Inferior parietal cortex (tissue), 1 donor: ENCODE measurements around the gene GATA5.

ENCODE experiments used
- DNase-seq: peaks from one replicate; pipeline ENCODE4 v3.0.0-alpha.2; 2016; ENCODE audit errors: extremely low spot score

The GATA5 gene, protein sequence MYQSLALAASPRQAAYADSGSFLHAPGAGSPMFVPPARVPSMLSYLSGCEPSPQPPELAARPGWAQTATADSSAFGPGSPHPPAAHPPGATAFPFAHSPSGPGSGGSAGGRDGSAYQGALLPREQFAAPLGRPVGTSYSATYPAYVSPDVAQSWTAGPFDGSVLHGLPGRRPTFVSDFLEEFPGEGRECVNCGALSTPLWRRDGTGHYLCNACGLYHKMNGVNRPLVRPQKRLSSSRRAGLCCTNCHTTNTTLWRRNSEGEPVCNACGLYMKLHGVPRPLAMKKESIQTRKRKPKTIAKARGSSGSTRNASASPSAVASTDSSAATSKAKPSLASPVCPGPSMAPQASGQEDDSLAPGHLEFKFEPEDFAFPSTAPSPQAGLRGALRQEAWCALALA

DNA sequence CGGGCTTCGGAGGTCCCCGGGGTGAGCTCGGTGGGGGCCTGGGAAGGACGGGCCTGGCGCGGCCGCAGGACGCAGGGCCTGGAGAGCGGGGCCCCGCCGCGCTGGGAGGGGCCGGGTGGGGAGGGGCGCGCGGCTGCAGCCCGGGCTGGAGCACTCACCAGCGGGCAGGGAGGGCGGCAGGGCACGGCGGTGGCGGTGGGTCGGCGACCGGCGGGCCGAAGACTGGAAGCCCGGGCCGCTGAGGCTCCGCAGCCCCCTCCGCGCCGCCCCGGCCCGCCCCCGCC lies at the start of gene GATA5:
Gene GATA5 (minus strand): TSS at position 224 of the 284 bp plus-strand sequence. CDS start 474 bp downstream, outside the sequence.
- no peak for DNase-seq

DNA sequence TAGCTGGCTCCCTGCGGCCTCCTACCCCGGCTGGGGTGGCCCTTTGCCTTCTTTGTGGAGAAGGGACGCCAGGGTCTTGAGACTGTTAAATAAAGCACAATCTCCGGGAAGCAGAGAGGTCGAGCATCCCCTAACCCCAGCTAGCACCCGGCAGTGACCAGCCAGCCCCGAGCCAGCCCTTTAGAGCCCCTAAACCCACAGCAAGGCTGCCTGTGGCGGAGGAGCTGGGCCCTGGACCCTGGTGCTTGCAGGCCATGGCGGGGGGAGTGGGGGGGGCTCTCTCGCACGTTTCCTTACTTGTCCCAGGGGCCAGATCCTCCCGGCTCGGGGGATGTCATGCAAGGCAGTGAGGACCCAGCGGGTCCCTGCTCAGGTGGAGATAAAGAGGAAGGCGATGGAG lies 49.2 kb upstream of the GATA5 start:
- no peak for DNase-seq

DNA sequence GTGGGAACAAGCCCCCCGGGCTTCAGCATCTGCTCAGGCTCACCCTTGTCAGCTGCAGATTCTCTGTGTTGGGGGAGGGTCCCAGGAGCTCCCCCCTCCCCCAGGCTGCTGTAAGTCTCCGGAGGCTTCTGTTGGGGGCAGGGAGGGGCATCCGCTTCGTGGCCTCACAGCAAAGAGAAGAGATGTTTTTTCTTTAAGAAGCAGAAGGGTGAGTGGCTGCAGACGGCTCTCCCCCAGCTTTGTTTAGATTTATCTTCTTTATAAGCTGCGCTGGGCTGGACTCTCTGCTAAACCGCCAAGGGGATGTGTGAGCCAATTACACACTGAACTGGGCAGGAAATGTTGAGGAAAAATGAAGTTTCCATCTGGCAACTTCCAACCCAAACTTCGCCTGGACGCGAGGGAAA lies 48.7 kb upstream of the GATA5 start:
- DNase-seq = no peak

DNA sequence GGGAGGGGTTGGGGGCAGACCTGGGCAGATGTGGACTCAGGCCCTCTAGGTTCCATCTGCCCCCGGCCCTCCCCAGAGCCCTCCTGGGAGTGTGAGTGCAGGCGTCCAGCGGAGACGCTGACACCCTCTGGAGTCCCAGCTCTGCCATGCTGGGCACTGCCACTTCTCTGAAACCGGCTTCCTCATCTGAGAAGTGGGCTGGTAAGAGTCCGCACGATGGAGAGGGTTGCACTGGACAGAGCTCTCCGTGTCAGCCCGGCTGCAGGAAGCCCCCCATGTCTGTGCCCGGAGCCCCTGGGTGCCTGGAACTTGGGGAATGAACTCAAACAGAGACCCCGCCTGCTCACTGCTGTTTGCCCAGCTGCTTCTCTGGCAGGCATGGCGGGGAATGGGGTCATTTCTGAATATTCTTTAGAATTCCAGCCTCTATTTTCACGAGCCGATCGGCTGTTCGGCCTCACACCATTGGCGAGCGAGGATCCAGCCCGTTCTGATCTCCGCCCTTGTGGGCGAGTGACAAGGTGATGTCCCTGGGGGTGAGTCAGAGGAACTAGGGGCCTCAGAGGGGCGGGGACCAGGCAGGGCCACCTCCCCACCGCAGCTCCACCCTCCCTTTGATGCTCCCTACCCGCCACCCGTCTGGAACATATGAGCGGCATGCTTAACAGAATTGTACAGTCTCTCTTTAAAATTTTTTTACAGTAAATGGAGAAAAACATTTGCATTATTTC lies 47.8 kb upstream of the GATA5 start:
- no peak for DNase-seq

DNA sequence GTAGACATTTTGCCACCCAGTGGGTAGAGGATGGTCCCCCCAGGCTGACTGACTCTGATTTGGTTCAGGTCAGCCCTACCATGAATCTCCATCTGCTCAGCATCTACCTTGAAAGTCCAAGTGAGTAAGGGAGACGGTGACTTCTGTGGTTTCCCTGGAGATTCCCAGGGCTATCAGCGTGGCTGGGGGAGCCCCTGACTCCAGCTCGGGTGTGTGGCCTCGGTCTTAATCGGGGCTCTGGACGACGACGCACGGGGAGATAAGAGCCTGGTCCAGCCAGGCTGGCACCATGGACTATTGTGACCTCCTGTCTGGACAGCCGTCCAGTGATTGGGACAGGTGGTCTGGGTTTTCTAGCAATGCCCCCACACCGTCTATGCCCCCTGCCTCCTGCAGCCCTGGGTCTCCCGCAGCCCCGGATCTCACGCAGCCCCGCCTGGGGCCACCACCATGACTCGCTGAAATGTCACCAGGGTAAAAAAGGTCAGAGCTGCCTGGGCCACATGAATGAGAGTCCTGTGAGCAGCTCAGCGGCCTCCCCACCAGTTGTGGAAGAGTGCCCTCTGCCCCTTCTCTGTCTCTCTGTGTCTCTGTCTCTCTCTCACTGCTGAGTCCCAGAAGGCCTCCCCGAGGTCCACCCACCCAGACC lies 47.1 kb upstream of the GATA5 start:
- DNase-seq = no peak

DNA sequence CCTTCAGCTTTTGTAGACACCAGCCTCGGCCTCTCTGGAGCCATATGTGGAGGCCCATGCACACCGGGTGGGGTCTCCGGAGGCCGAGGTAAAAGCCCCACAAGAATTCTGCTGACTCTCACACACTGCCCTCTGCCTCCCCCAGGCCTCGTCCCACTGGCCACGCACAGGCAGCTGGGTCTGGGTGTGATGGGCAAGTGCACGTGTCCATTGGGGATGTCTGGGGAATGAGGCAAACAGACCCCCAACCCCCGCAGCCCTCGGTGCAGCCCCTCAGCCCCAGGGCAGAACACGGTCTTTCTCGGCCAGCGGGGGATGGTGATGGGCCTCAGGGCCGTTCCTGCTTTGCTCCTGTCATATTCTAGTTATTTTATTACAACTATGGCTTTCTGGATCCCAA lies 44.0 kb upstream of the GATA5 start:
- DNase-seq = no peak

DNA sequence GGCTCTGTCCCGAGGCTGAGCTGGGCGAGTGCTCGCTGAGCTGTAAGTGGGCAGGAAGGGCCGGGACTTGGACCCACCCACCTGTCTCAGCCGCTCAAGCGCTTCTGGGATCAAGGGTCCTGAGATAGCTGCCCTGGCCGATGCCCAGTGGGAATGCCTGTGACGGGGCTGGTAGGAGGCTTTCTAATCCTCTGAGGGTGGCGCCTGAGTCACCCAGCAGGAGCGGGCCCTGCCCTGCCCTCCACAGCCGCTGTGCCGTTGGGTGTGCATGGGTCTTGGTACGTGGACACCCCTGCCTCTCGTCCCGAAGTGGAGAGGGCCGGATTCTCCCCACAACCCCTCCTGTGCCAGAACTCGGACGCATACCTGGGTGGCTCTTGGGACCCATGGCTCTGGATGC lies 43.1 kb upstream of the GATA5 start:
- no peak for DNase-seq

DNA sequence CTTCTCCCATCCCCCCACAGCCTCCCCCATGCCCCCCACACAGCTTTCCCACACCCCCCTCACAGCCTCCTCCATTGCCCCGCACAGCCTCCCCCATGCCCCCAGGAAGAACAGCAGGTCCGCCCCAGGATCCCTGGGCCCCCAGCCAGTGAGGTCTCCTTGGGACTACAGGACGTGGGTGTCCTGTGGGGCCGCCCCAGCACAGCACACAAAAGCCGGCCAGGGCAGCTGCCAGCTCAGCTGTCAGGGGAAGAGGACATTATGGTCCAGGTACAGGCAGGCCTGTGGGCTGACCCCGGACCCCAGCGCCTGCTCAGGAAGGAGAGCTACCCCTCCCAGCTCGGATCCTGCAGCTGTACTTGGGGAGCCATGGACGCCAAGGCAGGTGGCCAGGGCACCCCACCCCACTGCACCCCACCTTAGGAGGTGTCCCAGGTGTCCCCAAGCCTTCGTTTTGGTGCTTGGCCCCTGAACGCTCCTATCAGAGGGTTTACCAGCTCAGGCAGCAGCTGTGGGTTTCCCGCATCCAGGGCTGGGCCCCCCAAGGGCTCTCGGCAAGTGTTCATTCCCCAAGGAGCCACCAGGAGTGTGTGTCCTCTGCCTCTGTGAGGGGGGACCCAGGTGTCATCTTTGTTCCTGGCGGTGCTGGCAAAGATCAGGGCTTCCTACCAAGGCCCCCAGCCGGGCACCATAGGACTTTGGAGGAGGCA lies 42.3 kb upstream of the GATA5 start:
- DNase-seq = no peak

DNA sequence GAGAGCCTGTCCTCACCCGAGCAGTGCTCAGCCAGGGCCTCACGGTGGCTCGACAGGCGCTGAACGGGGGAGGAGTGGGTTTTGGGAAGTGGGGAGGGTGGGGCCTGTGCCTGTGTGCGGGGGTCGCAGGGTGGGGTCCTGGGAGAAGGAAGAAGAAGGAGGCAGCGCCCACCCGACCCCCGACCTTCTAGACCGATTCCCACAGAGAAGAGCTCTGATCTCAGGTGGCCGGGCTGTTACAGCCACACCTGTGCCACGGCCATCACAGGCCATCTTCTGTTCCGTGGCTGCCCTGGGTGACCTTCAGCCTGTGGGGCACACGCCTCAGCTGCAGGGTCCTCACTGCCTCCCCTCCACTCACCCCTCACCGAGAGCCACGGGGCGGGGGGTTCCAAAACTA lies 41.4 kb upstream of the GATA5 start:
- DNase-seq = no peak

DNA sequence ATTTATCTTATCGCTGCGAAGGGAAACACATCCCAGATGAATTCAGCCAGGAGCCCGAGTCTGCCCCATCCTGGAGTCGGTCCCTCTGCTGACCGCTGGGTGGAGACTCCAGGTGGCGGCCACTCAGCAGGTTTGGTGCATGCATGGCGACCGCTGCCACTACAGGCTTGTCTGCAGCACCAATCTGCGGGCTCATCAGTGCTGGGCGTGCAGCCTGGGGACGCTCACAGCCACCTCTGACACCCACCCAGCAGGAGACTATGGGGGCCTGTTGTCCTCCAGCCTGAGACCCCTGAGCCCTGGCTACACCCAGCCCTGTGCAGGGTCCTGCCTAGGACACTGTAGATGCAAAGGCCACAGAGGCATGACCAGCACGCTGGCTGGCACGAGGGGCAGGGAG lies 40.5 kb upstream of the GATA5 start:
- DNase-seq = no peak

DNA sequence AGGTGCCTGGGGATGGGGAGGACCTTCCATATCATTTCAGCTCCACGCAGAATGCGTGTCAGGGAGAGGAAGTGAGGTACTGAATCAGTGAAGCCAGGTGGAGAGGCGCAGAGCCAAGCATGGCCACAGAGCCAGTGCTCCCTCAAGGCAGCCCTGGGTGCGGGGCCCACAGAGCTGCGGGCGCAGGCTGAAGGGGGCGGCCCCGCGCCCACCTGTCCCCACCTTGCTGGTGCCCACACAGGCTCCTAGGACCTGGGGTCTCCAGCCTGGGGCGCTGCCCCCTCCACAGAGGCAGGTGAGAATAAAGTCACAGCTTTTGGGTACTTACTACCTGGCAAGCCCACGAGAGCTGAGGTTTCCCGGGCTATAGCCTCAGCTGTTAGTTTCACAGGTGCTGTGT lies 40.0 kb upstream of the GATA5 start:
- no peak for DNase-seq

DNA sequence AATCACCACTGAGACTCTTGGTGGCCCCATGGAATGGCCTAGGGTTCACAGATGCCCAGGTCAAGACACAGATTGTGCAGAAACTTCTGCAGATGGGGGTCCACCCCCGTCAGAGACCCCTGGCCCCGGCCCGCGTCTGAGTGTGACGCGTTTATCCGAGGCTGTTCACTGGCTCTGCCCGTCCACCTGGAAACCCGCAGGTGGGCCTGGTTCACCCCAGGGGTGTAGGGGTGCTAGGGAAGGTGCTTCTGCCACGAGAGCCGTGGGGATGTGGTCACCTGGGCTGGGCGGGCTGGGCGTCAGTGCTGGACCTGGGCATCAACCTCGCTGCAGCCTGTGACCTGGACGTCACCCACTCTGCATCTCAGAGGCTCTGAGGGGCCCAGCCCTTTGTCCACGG lies 39.5 kb upstream of the GATA5 start:
- DNase-seq = no peak

DNA sequence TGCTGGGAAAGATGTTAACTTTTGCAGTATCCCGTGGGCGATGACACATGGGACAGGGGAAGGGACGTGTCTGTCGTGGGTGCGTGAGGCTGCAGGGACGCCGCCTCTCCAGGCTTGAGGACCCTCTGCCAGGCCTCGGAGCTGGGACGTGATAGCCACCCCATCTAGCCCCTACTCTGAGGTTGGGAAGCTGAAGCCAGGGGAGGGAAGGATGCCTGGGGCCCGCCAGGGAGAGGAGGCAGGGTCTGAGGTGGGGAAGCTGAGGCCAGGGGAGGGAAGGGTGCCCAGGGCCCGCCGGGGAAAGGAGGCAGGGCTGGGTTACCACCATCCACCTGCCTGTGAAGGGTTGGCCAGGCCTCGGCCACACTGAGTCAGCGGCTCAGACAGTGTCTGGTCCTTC lies 38.2 kb upstream of the GATA5 start:
- DNase-seq = no peak

DNA sequence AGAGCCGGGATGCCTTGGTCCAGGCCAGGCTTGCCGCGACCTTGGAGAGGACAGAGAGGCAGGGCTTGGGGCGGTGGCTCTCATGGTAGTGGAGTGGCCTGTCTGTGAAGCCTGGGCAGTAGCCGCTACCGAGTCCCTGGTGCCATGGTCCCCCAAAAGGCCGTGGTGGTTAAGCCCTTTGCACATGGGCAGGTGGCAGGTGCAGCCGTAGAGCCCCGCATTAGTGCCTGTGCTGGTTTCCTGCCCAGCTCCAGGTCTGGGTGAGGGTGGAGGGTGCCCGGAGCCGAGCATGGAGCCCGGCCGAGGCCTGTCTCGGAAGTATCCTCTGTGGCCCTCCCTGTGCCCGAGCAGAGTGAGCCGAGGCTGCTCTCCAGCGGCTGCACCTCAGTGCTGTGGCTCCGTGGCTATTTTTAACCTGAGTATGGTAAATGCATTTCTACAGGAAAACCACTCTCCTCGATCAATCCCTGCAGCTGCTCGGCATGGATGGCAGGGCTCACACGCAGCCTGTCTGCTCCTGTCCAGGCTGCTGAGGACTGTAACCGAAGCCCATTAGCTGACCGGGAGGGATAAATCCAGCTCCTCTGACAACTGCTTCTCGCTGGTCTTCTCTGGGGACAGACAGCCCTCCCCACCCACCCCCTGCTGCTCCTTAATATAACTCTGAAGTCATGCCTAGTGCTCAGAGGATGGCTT lies 36.3 kb upstream of the GATA5 start:
- no peak for DNase-seq

DNA sequence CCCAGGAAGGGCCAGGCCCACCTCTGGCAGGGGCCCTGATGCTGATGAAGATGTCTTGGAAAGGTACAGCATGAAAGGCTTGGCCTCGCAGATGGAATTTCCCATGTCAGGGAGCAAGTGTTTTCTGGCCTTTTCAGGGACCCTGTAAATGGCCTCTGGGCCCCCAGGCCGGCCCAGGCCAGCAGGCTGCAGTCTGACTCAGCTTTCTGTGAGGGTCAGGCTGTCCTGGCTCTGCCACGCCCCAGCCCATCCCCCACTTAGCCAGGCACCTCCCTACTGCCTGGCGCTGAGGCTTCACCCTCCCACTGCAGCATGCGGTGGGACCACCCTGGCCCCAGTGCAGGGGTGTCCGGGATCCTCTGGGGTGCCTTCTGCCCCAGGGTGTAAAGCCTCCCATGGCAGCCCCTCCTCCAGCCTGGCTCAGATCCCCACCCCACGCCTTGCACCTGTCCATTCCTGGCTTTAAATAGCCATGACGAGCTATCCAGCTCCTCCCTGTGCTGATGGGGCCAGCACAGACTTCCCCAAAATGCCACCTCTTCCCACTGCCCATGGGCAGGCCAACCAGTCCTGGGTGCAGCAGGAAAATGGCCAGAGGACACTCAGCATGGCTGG lies 35.6 kb upstream of the GATA5 start:
- DNase-seq = no peak

DNA sequence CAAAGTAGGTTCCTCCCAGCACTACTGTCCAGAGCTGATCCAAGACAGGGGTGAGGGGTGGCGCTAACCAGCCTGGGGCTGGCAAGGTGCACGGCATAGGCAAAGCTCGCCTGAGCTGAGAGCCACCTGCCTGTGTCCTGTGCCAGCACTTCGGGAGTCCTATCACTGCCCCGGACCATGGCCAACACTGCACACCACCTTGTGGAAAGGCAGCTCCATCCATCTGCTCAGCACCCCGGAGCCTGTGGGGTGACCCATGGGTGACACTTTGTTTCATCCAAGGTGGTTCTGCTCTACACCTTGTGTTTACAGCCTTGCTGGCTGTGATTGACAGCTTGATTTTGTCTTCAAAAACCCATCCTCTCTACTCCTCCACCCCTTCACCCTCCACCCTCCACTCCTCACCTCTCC lies 32.9 kb upstream of the GATA5 start:
- DNase-seq = no peak

DNA sequence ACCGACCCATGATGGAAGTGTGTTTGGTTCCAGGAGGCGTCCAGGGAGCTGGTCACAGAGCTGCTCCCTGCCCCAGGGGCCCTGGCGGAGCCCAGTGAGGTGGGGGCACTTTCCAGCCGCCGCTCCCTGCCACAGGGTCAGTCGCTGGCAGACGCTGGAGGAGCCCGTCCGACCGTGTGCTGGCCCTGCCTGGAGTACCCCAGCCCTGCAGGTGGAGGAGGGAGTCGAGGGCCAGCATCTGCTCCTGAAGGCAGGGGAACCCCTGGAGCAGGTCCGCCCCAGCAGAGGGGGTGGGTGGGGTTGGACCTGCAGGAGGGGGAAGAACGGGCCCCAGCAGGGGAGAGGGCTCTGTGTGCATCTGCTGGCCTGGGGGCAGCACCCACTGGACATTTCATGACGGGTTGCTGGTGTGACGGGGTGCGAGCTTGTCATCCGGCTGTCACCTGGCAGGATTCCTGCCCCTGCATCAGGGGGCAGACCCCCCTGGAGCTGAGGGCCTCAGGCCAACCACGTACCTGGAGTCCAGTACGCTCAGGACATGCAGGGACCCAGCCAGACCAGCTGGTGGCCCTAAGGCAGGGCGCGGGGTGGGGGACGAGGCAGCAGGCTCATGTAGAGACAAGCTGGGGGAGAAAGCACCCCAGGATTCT lies 32.3 kb upstream of the GATA5 start:
- no peak for DNase-seq

DNA sequence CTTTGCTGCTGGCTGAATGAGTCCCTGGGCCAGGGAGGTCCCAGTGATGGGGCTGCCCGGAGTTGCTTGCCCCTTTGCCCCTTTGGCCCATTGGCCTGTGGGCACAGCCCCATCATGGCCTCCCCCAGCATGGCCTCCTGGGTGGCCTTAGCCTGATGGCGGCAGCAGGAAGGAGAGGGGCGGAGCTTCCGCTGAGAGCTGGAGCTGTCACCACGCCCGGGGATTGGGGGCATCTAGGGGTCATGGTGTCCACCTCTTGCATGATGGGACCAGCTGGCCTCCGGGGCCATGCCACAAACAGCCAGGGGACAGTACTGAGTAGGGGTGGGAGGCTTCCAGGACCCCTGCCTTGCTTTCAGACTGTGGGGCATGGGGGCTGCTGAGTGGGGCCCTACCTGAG lies 31.5 kb upstream of the GATA5 start:
- no peak for DNase-seq

DNA sequence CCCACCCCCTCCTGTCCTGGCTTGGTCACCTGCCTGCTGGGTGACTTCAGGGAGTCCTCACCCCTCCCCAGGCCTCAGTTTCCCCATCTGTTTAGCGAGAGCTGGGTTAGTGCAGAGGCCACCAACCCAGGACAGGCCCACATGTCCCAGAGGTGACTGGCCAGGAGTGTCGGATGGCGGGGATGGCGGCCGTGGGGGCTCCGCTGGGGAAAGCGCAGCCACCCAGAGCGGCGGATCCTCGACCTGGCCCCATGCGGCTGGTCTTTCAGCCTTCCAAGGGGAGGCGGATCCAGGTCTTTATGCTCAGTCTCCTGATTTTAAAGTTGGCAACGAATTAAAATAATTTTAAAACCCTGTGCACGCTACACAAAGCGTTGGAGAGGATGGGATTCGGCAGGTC lies 31.0 kb upstream of the GATA5 start:
- DNase-seq = no peak

DNA sequence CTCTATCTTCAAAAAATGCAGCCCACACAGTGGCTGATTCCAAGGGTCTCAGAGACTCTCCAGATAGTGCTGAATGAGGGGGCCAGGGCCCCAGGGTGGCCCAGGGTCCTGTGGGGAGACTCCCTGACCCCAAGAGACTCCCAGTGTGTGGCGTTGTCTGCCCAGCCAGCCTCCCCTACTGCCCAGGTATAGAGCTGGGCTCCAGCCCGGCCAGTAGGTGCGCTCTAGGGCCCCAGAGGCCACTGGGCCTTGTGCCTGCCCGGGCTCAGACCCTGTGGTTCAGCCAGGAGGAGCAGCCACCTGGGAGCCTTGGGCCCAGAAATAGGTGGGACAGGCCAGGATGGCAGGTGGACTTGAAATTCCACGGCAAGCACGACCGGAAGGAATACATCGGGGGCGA lies 30.3 kb upstream of the GATA5 start:
- DNase-seq = no peak
